K562 (cell line): ENCODE measurements around the gene GTF2I. TPM values are rescaled to one million over a fixed set of nuclear protein-coding genes. Genes with fewer than 3 reads are reported as not detected.

Experiments used
- ATAC-seq: fragments of 200-7000 bp; cut with Tn5 transposase; 3 replicates; pipeline ENCODE4 v1.9.1; 2020; ENCODE audit warnings: moderate library complexity
- BruUV-seq: library from RNA; stranded (reverse); fragments of 400-500 nt; replicated peaks from 2 replicates; lab custom pipeline; 2021; lab: Mats Ljungman, UMichigan
- CTCF ChIA-PET: fragments of 300-600 bp; formaldehyde crosslinking; extraction: SDS; loops from one replicate; lab custom pipeline; 2021; ENCODE audit warnings: low intra/inter-chr PET ratio; lab: Yijun Ruan, JAX
- POLR2A ChIA-PET: fragments of 300-600, 350-650 bp; sonication (Branson Sonifier 250); formaldehyde crosslinking; extraction: SDS; loops from one replicate; lab custom pipeline; 2021; ENCODE audit warnings: antibody characterized with exemption, inconsistent platforms; lab: Yijun Ruan, JAX
- DNase-seq, 4 experiments: peaks; one replicate each; pipeline versions ENCODE4 v3.0.0 to v3.0.0-alpha.2; 2011 to 2018; ENCODE audit warnings: low spot score in 3 of 4, mixed read lengths in 3 of 4; ENCODE audit errors: extremely low read depth in 1 of 4
- FAIRE-seq: peaks from 2 replicates; lab custom pipeline; 2011; peaks lifted over from hg19 to GRCh38; lab: Jason Lieb, UNC
- H2AFZ ChIP-seq: 2 replicates; pipeline ENCODE4 v1.6.0; 2011; ENCODE audit warnings: low read depth, low read length, control low read depth, inconsistent platforms
- H3K27ac ChIP-seq: fragments of 200-600 bp; 3 replicates; pipeline ENCODE4 v1.8.0; 2011; ENCODE audit warnings: low read depth, mild to moderate bottlenecking, control low read depth, inconsistent platforms, low read length, moderate library complexity, mixed read lengths; ENCODE audit errors: extremely low read depth
- H3K27me3 ChIP-seq, 2 experiments: fragments of 300-600 bp in 1 of 2; 2 replicates in 1 of 2; 3 replicates in 1 of 2; pipeline versions ENCODE4 v1.6.0 to v1.8.0; 2011; ENCODE audit warnings: inconsistent platforms in 2 of 2, low read length in 2 of 2, mild to moderate bottlenecking in 1 of 2, mixed read lengths in 1 of 2, moderate library complexity in 1 of 2; ENCODE audit not compliant: control insufficient read depth in 2 of 2, insufficient read depth in 2 of 2
- H3K36me3 ChIP-seq: fragments of 300-600 bp; 3 replicates; pipeline ENCODE4 v1.8.0; 2011; ENCODE audit warnings: mild to moderate bottlenecking, low read length, inconsistent platforms; ENCODE audit not compliant: control insufficient read depth, insufficient read depth
- H3K4me1 ChIP-seq, 2 experiments: fragments of 200-600 bp in 1 of 2; replicated peaks in 1 of 2; 2 replicates in 1 of 2; 3 replicates in 1 of 2; pipeline versions ENCODE4 v1.5.1 to v1.8.0; 2011; ENCODE audit warnings: inconsistent platforms in 2 of 2, low read length in 2 of 2, mild to moderate bottlenecking in 1 of 2, mixed read lengths in 1 of 2, moderate library complexity in 1 of 2; ENCODE audit not compliant: control insufficient read depth in 2 of 2, insufficient read depth in 2 of 2
- H3K4me2 ChIP-seq: 2 replicates; pipeline ENCODE4 v1.6.1; 2011; ENCODE audit warnings: low read length, control low read depth, inconsistent platforms, mixed read lengths; ENCODE audit not compliant: insufficient read depth
- H3K4me3 ChIP-seq: fragments of 200-600 bp; sonication (generic), shearing (Covaris generic); 2 replicates; pipeline ENCODE4 v1.5.1; 2016; ENCODE audit warnings: control low read depth, inconsistent platforms
- H3K79me2 ChIP-seq: fragments of 200-600 bp; 3 replicates; pipeline ENCODE4 v1.8.0; 2011; ENCODE audit warnings: low read length, inconsistent platforms; ENCODE audit not compliant: control insufficient read depth, insufficient read depth
- H3K9ac ChIP-seq, 2 experiments: 2 replicates each; pipeline versions ENCODE4 v1.6.0 to v1.6.1; 2011; ENCODE audit warnings: low read depth in 2 of 2, low read length in 2 of 2, control low read depth in 1 of 2, inconsistent platforms in 1 of 2, mild to moderate bottlenecking in 1 of 2, mixed read lengths in 1 of 2; ENCODE audit not compliant: insufficient read depth in 1 of 2
- H3K9me1 ChIP-seq: one replicate; pipeline ENCODE4 v1.6.0; 2011; ENCODE audit warnings: inconsistent platforms, mild to moderate bottlenecking, low read length, moderate library complexity; ENCODE audit not compliant: control insufficient read depth, insufficient read depth
- H3K9me3 ChIP-seq: replicated peaks from 2 replicates; pipeline ENCODE4 v1.5.1; 2011; ENCODE audit warnings: low read depth, low read length, inconsistent platforms; ENCODE audit not compliant: control insufficient read depth, insufficient read depth
- H4K20me1 ChIP-seq: replicated peaks from 2 replicates; pipeline ENCODE4 v1.6.1; 2011; ENCODE audit warnings: low read length, inconsistent platforms, mixed read lengths; ENCODE audit not compliant: control insufficient read depth, insufficient read depth
- ATF1 ChIP-seq, 2 experiments: fragments of 450-650 bp in 1 of 2; IDR thresholded peaks; 2 replicates each; pipeline ENCODE4 v1.6.1; 2016; ENCODE audit warnings: missing compliant biosample characterization in 1 of 2, missing genetic modification characterization in 1 of 2
- CC2D1A ChIP-seq: fragments of 450-650 bp; IDR thresholded peaks from 2 replicates; pipeline ENCODE4 v1.6.1; 2017; ENCODE audit warnings: mild to moderate bottlenecking
- CCAR2 ChIP-seq: fragments of 200-400 bp; formaldehyde crosslinking; IDR thresholded peaks from 2 replicates; pipeline ENCODE4 v1.6.1; 2017; ENCODE audit warnings: mild to moderate bottlenecking, low read depth, low read length
- FOXJ3 ChIP-seq: sonication (generic); formaldehyde crosslinking; IDR thresholded peaks from 2 replicates; pipeline ENCODE4 v1.4.0; 2020; ENCODE audit warnings: mild to moderate bottlenecking, missing genetic modification reagents
- HIVEP1 ChIP-seq: fragments of 250-450 bp; sonication (Bioruptor Pico); IDR thresholded peaks from 2 replicates; pipeline ENCODE4 v1.4.0; 2020; ENCODE audit warnings: mild to moderate bottlenecking
- ZNF431 ChIP-seq: sonication (generic); formaldehyde crosslinking; IDR thresholded peaks from 2 replicates; pipeline ENCODE4 v1.8.0; 2022; ENCODE audit warnings: mild to moderate bottlenecking, missing genetic modification reagents
- ZNF764 ChIP-seq: fragments of 250-450 bp; sonication (Bioruptor Pico); IDR thresholded peaks from 2 replicates; pipeline ENCODE4 v1.4.0; 2020; ENCODE audit warnings: low read depth, mild to moderate bottlenecking, moderate library complexity
- WGBS: fragments of 100-300 bp; shearing (Covaris generic); methylation state at CpG from one replicate; pipeline ENCODE4 v1.1.6; 2016; ENCODE audit warnings: low coverage, mixed read lengths; ENCODE audit not compliant: insufficient coverage; ENCODE audit errors: missing lambda C conversion rate; 5-methylcytosine and 5-hydroxymethylcytosine counted together
- in situ Hi-C: fragments of 300-500 bp; cut with MboI; formaldehyde crosslinking; loops from 4 replicates; pipeline ENCODE4 v1.15.0; 2018; ENCODE audit warnings: inconsistent platforms, mixed read lengths
- intact Hi-C: fragments of 100-400 bp; cut with micrococcal nuclease; formaldehyde crosslinking; loops from 2 replicates; pipeline ENCODE4 v1.14.2; 2022
- polyA plus RNA-seq, 8 experiments: library from polyadenylated mRNA; depleted of rRNA in 4 of 8; stranded (reverse) in 5 of 8; unstranded in 3 of 8; fragments of >200 nt; fragmentation: Nextera tagmentation in 2 of 8; fragmentation: Illumina TruSeq in 1 of 8; extraction: Ambion mirVana in 2 of 8; extraction: Trizol in 1 of 8; gene quantifications; 2 replicates each; pipeline versions ENCODE4 v1.2.1 to v1.2.3, GENCODE V29; 2011 to 2014; ENCODE audit warnings: inconsistent platforms in 1 of 8, missing spikeins in 1 of 8
- total RNA-seq, 7 experiments: library from RNA; depleted of rRNA in 6 of 7; stranded (reverse); fragments of >200 nt in 6 of 7; fragmentation: Illumina TruSeq in 2 of 7; extraction: Trizol in 2 of 7; gene quantifications; 2 replicates each; pipeline versions ENCODE4 v1.2.1 to v1.2.3, GENCODE V29; 2011 to 2021; ENCODE audit warnings: low replicate concordance in 1 of 7
- TF ChIP-seq, protein P1 (sequence below): IDR thresholded peaks from 3 replicates; pipeline ENCODE4 v1.6.1; 2011; ENCODE audit warnings: borderline replicate concordance, mild to moderate bottlenecking; ENCODE audit not compliant: insufficient read length, insufficient read depth
- TF ChIP-seq, protein P2 (sequence below): IDR thresholded peaks from 2 replicates; pipeline ENCODE4 v1.6.1; 2014; ENCODE audit warnings: antibody characterized with exemption

GTF2I gene
- total and polyA plus RNA-seq, 9 of the 15 experiments (the other 6 are each of a cell fraction or from before 2014, with no cell fraction given): 8.4 to 161 (median 90.0) TPM

GRCh38 chr7:74619235-74619860, 38.2 kb upstream of the GTF2I start:
- intact Hi-C loops (no loop called here), in situ Hi-C loops (no loop called here)
- DNase-seq (peak in 1 of 4 experiments; percentile 19), ATAC-seq (peak; percentile 40; the same call in 2 of the 3 replicates), FAIRE-seq (no peak)
- ChIA-PET CTCF (no interaction called here), POLR2A (interaction anchor here (1.3 kb wide), 1 partner anchor 11 kb away, joined by 3 read pairs; no protein-coding TSS in a partner anchor)
- H3K9ac ChIP-seq: peak overlapping the region in 1 of 2 experiments; percentile 41; a peak in 1 of 4 replicates
- H2AFZ ChIP-seq: peak overlapping the region; percentile 21
- no peaks in the 10 kb centered on the region for H3K79me2 ChIP-seq
- H3K27ac ChIP-seq: no peak overlapping the region
- no peaks in the 10 kb centered on the region for H3K9me3 ChIP-seq
- H4K20me1 ChIP-seq: no peaks in the 10 kb centered on the region
- no peak overlapping the region for H3K4me2 ChIP-seq
- peaks cover 0 to 6% of the 10 kb centered on the region in 2 experiments; a peak in 1 of 5 replicates for H3K27me3 ChIP-seq
- no TSS peak for BruUV-seq
- TF ChIP-seq ZNF431 (no peak), FOXJ3 (CRISPR knock-in tag) (no peak), CC2D1A (no peak), HIVEP1 (CRISPR knock-in tag) (no peak), CCAR2 (no peak), ZNF764 (CRISPR knock-in tag) (no peak), ATF1 (CRISPR knock-in tag; IDR thresholded peaks at IDR 0.05) (no peak), ATF1 (tag; IDR thresholded peaks at IDR 0.05) (no peak)
- TF ChIP-seq, protein P1, sequence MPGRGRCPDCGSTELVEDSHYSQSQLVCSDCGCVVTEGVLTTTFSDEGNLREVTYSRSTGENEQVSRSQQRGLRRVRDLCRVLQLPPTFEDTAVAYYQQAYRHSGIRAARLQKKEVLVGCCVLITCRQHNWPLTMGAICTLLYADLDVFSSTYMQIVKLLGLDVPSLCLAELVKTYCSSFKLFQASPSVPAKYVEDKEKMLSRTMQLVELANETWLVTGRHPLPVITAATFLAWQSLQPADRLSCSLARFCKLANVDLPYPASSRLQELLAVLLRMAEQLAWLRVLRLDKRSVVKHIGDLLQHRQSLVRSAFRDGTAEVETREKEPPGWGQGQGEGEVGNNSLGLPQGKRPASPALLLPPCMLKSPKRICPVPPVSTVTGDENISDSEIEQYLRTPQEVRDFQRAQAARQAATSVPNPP: no peak
- TF ChIP-seq, protein P2, sequence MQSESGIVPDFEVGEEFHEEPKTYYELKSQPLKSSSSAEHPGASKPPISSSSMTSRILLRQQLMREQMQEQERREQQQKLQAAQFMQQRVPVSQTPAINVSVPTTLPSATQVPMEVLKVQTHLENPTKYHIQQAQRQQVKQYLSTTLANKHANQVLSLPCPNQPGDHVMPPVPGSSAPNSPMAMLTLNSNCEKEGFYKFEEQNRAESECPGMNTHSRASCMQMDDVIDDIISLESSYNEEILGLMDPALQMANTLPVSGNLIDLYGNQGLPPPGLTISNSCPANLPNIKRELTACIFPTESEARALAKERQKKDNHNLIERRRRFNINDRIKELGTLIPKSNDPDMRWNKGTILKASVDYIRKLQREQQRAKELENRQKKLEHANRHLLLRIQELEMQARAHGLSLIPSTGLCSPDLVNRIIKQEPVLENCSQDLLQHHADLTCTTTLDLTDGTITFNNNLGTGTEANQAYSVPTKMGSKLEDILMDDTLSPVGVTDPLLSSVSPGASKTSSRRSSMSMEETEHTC: no peak
- no peaks in the 10 kb centered on the region for H3K9me1 ChIP-seq
- 53% methylated on average over 14 of the region's 14 CpGs for WGBS
- H3K36me3 ChIP-seq: no peaks in the 10 kb centered on the region
- H3K4me1 ChIP-seq: peaks cover 9 to 16% of the 10 kb centered on the region in 2 experiments
- H3K4me3 ChIP-seq: no peak overlapping the region
